DMS153 treated with DMSO at 0.1 percent for 48 hours (cell line): Measurements from ENCODE around the gene ZNF420.

ENCODE experiments used
- DNase-seq: peaks from one replicate; lab custom pipeline; 2025; ENCODE audit not compliant: unreplicated experiment; lab: John Stamatoyannopoulos, UW

ZNF420 gene

DNA sequence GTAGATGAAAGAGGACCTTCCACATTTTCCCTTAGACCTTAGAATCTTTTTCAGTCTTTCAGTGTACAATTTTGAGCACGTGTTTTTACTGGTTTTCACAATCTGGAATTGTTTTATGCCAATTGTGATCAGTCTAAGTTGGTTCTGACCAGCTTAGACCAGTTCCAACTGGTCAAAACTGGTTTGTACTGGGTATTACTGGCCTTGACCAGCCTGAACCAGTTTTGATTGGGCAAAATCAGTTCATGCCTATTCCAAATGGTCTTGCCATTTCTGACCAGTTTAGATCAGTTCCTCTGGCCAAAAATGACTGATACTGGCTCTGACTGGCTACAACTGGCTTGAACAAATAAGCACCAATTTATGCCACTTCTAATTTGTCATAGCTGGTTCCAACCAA lies 57.9 kb downstream of the ZNF420 start:
- no peak for DNase-seq

DNA sequence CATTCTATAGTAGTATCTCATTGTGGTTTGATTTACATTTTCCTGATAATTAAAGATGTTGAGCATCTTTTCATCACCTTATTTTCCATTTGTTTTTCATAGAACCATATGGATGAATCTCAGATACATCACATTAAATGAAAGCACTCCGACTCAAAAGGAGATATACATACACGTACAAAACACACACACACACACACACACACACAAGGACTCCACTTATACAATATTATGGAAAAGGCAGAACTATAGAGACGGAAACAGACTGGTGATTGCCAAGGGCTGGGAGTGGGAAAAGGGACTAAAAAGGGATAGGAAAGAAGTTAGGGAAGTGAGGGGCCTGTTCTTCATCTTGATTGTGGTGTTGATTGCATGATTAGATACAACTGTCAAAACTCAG lies 70.0 kb downstream of the ZNF420 start:
- DNase-seq, result no peak

DNA sequence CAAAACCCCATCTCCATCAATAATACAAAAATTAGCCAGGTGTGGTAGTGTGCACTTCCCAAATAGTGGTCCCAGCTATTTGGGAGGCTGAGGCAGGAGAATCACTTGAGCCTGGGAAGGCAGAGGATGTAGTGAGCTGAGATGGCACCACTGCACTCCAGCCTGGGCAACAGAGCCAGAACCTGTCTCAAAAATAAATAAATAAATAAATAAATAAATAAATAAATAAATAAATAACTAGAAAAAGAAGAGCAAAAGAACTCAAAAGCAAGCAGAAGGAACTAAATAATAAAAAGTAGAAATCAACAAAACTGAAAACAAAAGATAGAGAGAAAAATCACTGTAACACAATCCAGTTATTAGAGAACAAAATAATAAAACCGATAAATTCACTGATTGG lies 81.9 kb downstream of the ZNF420 start:
- DNase-seq, result no peak

DNA sequence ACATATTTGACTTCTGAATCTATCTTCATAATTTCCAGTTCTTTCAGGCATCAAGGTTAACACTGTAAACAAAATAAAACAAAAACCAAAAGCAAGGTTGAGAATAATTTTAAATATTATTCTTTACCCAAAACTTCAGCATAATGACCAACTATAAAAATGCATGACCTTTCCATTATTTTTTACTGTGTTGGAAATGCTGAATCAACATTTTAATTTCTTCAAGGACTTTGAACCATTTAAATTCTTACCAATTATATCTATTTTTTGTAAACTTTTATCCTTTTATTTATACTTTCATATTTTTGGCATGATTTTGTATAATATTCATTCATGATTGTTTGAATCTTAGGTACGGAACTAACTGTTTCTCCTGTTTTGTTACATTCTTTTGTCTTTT lies 87.4 kb downstream of the ZNF420 start:
- DNase-seq, result no peak

GRCh38 chr19:37172368-37173366 lies 94.4 kb downstream of the ZNF420 start, which contains the start of gene ZNF585A:
Gene ZNF585A, minus strand, starts transcription at chr19:37172695. Its CDS starts 2,785 bp downstream, at chr19:37169910.
- no peak for DNase-seq
